NB4 (cell line): Measurements from ENCODE around the gene GNPDA1.
"Not testable (repeated sequence)": the region's sequence is repeated elsewhere in the genome, so short reads cannot be mapped to it uniquely, and the experiment has no call there.

Experiments
- POLR2A ChIP-seq: IDR thresholded peaks from 2 replicates; pipeline ENCODE4 v1.6.1; 2011; ENCODE audit warnings: mild to moderate bottlenecking; ENCODE audit not compliant: insufficient read length; ENCODE audit errors: extremely low read depth
- TF ChIP-seq, protein P1 (sequence below): IDR thresholded peaks from one replicate; pipeline ENCODE4 v1.5.1; 2012; ENCODE audit warnings: low read depth, low read length
- TF ChIP-seq, protein P2 (sequence below): IDR thresholded peaks from 2 replicates; pipeline ENCODE4 v1.6.1; 2011; ENCODE audit warnings: low read depth, low read length

DNA sequence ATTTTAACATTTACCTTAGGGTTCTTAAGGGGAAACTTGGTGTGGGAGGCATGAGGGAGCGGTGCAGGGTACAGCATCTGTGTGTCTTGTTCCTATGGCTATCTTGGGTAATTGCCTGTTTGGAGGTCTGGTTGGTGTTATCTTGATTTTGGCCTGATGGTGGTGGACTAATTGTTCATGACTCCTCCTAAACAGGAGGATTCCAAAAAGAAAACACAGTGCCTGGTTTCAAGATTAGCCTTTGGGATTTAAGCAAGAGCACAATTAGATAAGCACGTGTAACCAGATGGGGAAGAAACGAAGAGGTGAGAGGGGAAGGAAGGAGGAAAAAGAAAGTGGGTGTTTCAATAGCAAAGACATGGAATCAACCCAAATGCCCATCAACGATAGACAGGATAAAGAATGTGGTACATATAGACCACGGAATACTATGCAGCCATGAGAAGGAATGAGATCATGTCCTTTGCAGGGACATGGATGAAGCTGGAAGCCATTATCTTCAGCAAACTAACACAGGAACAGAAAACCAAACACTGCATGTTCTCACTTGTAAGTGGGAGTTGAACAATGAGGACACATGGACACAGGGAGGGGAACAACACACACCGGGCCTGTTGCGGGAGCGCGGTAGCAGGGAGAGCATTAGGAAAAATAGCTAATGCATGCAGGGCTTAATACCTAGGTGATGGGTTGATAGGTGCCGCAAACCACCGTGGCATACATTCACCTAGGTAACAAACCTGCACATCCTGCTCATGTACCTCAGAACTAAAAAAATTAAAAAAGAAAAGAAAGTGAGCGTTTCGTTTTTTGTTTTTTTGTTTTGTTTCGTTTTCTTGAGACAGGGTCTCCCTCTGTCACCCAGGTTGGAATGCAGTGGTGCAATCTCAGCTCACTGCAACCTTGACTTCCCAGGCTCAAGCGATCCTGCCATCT, 21.1 kb upstream of the GNPDA1 start:
- TF ChIP-seq, protein P1, sequence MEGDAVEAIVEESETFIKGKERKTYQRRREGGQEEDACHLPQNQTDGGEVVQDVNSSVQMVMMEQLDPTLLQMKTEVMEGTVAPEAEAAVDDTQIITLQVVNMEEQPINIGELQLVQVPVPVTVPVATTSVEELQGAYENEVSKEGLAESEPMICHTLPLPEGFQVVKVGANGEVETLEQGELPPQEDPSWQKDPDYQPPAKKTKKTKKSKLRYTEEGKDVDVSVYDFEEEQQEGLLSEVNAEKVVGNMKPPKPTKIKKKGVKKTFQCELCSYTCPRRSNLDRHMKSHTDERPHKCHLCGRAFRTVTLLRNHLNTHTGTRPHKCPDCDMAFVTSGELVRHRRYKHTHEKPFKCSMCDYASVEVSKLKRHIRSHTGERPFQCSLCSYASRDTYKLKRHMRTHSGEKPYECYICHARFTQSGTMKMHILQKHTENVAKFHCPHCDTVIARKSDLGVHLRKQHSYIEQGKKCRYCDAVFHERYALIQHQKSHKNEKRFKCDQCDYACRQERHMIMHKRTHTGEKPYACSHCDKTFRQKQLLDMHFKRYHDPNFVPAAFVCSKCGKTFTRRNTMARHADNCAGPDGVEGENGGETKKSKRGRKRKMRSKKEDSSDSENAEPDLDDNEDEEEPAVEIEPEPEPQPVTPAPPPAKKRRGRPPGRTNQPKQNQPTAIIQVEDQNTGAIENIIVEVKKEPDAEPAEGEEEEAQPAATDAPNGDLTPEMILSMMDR: not testable (repeated sequence)
- not testable (repeated sequence) for TF ChIP-seq POLR2A
- TF ChIP-seq, protein P2, sequence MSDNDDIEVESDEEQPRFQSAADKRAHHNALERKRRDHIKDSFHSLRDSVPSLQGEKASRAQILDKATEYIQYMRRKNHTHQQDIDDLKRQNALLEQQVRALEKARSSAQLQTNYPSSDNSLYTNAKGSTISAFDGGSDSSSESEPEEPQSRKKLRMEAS: not testable (repeated sequence)
